Astrocyte (in vitro differentiated cells and primary cell): ENCODE results near the gene CDC42BPA.

Source experiments
- EZH2 ChIP-seq: IDR thresholded peaks from 2 replicates; pipeline ENCODE4 v1.6.1; 2012; ENCODE audit warnings: mild to moderate bottlenecking, low read length, inconsistent platforms; ENCODE audit not compliant: insufficient read depth
- TF ChIP-seq, protein P1 (sequence below): IDR thresholded peaks from 2 replicates; pipeline ENCODE4 v1.5.1; 2011; ENCODE audit warnings: low read depth, mild to moderate bottlenecking, inconsistent platforms, low read length, moderate library complexity; ENCODE audit not compliant: insufficient read depth

DNA sequence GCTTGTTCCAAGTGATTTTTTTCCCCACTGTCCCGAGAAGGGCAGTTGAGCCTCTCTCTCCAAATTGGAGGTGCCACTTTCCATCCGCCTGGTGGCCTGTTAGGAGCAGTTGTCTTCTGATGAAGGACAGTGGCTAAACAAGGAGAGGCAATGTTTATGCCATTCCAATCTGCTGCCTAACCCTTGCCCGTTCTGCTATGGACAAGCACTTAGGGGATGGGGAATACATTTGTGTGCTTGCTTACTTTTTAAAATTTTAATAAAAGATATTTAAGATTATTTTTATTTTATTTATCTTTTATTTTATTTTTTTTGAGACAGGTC is 366.2 kb downstream of the CDC42BPA start:
- TF ChIP-seq, protein P1, sequence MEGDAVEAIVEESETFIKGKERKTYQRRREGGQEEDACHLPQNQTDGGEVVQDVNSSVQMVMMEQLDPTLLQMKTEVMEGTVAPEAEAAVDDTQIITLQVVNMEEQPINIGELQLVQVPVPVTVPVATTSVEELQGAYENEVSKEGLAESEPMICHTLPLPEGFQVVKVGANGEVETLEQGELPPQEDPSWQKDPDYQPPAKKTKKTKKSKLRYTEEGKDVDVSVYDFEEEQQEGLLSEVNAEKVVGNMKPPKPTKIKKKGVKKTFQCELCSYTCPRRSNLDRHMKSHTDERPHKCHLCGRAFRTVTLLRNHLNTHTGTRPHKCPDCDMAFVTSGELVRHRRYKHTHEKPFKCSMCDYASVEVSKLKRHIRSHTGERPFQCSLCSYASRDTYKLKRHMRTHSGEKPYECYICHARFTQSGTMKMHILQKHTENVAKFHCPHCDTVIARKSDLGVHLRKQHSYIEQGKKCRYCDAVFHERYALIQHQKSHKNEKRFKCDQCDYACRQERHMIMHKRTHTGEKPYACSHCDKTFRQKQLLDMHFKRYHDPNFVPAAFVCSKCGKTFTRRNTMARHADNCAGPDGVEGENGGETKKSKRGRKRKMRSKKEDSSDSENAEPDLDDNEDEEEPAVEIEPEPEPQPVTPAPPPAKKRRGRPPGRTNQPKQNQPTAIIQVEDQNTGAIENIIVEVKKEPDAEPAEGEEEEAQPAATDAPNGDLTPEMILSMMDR, result no peak
- TF ChIP-seq EZH2, result no peak
